Osteocyte (in vitro differentiated cells): ENCODE measurements around the gene TMEM165. TPM values are rescaled to one million over a fixed set of nuclear protein-coding genes. Genes with fewer than 3 reads are reported as not detected.
A peak's percentile ranks its signal among the peaks of the same experiment; 100 is the strongest.

Source experiments
- DNase-seq: peaks from one replicate; pipeline ENCODE4 v3.0.0; 2021; ENCODE audit warnings: mixed read lengths; ENCODE audit not compliant: unreplicated experiment; ENCODE audit errors: extremely low spot score
- H3K27ac Mint-ChIP-seq: one replicate; pipeline ENCODE4 v1.8.0; 2021; ENCODE audit warnings: mild to moderate bottlenecking, mixed read lengths; ENCODE audit not compliant: unreplicated experiment
- H3K27me3 Mint-ChIP-seq: one replicate; pipeline ENCODE4 v1.8.0; 2021; ENCODE audit warnings: mixed read lengths; ENCODE audit not compliant: unreplicated experiment
- H3K36me3 Mint-ChIP-seq: one replicate; pipeline ENCODE4 v1.8.0; 2021; ENCODE audit warnings: mixed read lengths; ENCODE audit not compliant: unreplicated experiment
- H3K4me1 Mint-ChIP-seq: one replicate; pipeline ENCODE4 v1.8.0; 2021; ENCODE audit warnings: mixed read lengths; ENCODE audit not compliant: unreplicated experiment
- H3K4me3 Mint-ChIP-seq: one replicate; pipeline ENCODE4 v1.8.0; 2021; ENCODE audit warnings: mild to moderate bottlenecking, moderate library complexity, mixed read lengths; ENCODE audit not compliant: unreplicated experiment
- H3K9me3 Mint-ChIP-seq: one replicate; pipeline ENCODE4 v1.8.0; 2021; ENCODE audit warnings: mixed read lengths; ENCODE audit not compliant: unreplicated experiment
- CTCF ChIP-seq: fragments of 200-600 bp; sonication (generic); IDR thresholded peaks from 2 replicates; pipeline ENCODE4 v1.5.0; 2021; ENCODE audit warnings: antibody characterized with exemption, mild to moderate bottlenecking, moderate library complexity
- total RNA-seq: library from RNA; stranded (reverse); gene quantifications from 2 replicates; pipeline ENCODE4 v1.2.1, GENCODE V29; 2021

The TMEM165 gene
- total RNA-seq, 1 donor from 2014 or later, result 102 TPM

- peak overlapping the region; percentile 96 for H3K4me3 Mint-ChIP-seq
- no peaks in the 10 kb centered on the region for H3K27me3 Mint-ChIP-seq
- no peak for DNase-seq
- peaks cover 16% of the 10 kb centered on the region for H3K36me3 Mint-ChIP-seq
- TF ChIP-seq CTCF, result no peak
- no peaks in the 10 kb centered on the region for H3K9me3 Mint-ChIP-seq
- peak overlapping the region; percentile 97 for H3K27ac Mint-ChIP-seq
- H3K4me1 Mint-ChIP-seq, result peaks cover 43% of the 10 kb centered on the region
These were observed 2.0 kb downstream of the TMEM165 start for GRCh38 chr4:55397520-55398321.

GRCh38 chr4:55398461-55398860 is 2.7 kb downstream of the TMEM165 start:
- Mint-ChIP-seq H3K27ac (peak overlapping the region; percentile 97), H3K4me3 (peak overlapping the region; percentile 96), H3K9me3 (no peaks in the 10 kb centered on the region), H3K27me3 (no peaks in the 10 kb centered on the region), H3K4me1 (peaks cover 45% of the 10 kb centered on the region), H3K36me3 (peaks cover 19% of the 10 kb centered on the region)
- TF ChIP-seq CTCF, result no peak
- DNase-seq, result no peak

- Mint-ChIP-seq H3K9me3 (no peaks in the 10 kb centered on the region), H3K27ac (peak overlapping the region; percentile 97), H3K36me3 (peaks cover 23% of the 10 kb centered on the region), H3K4me1 (peaks cover 49% of the 10 kb centered on the region), H3K4me3 (peak overlapping the region; percentile 96), H3K27me3 (no peaks in the 10 kb centered on the region)
- no peak for TF ChIP-seq CTCF
- no peak for DNase-seq
These were observed 3.2 kb downstream of the TMEM165 start for GRCh38 chr4:55398966-55399365.

- H3K36me3 Mint-ChIP-seq, result peaks cover 25% of the 10 kb centered on the region
- H3K4me1 Mint-ChIP-seq, result peaks cover 49% of the 10 kb centered on the region
- peak overlapping the region; percentile 97 for H3K27ac Mint-ChIP-seq
- no peaks in the 10 kb centered on the region for H3K9me3 Mint-ChIP-seq
- TF ChIP-seq CTCF, result no peak
- H3K27me3 Mint-ChIP-seq, result no peaks in the 10 kb centered on the region
- no peak for DNase-seq
- peak overlapping the region; percentile 96 for H3K4me3 Mint-ChIP-seq
These were observed 3.8 kb downstream of the TMEM165 start for GRCh38 chr4:55399581-55399980.

GRCh38 chr4:55405073-55405472 is 9.3 kb downstream of the TMEM165 start:
- no peak for TF ChIP-seq CTCF
- H3K27ac Mint-ChIP-seq, result no peak overlapping the region
- H3K36me3 Mint-ChIP-seq, result peaks cover 38% of the 10 kb centered on the region
- H3K4me1 Mint-ChIP-seq, result peaks cover 41% of the 10 kb centered on the region
- H3K27me3 Mint-ChIP-seq, result no peaks in the 10 kb centered on the region
- H3K9me3 Mint-ChIP-seq, result no peaks in the 10 kb centered on the region
- no peak overlapping the region for H3K4me3 Mint-ChIP-seq
- no peak for DNase-seq
